Vagina (tissue), 2 donors: ENCODE measurements around the gene CCDC7. TPM values are rescaled to one million over a fixed set of nuclear protein-coding genes. Genes with fewer than 3 reads are reported as not detected.

ENCODE experiments used
- DNase-seq, 2 donors: peaks; one replicate each; pipeline ENCODE4 v3.0.0-alpha.2; 2017; ENCODE audit errors: extremely low spot score in 2 of 2
- H3K27ac ChIP-seq: fragments of 200-600 bp; sonication (generic); one replicate; pipeline ENCODE4 v1.5.1; 2019
- H3K27me3 ChIP-seq: fragments of 200-600 bp; sonication (generic); one replicate; pipeline ENCODE4 v1.5.1; 2019
- H3K36me3 ChIP-seq, 2 donors: fragments of 200-600 bp; sonication (generic); one replicate each; pipeline ENCODE4 v1.5.1; 2017 to 2019
- H3K4me1 ChIP-seq: fragments of 200-600 bp; sonication (generic); one replicate; pipeline ENCODE4 v1.5.1; 2019
- H3K4me3 ChIP-seq, 2 donors: fragments of 200-600 bp; sonication (generic); 1 replicate in 1 of 2; 2 replicates in 1 of 2; pipeline ENCODE4 v1.5.1; 2016 to 2019
- H3K9me3 ChIP-seq: fragments of 200-600 bp; sonication (generic); one replicate; pipeline ENCODE4 v1.5.1; 2019
- POLR2A ChIP-seq, 2 donors: fragments of 450-650 bp; IDR thresholded peaks; one replicate each; pipeline ENCODE4 v1.6.1; 2017; ENCODE audit warnings: antibody characterized with exemption in 2 of 2, mild to moderate bottlenecking in 2 of 2, moderate library complexity in 2 of 2
- POLR2AphosphoS5 ChIP-seq, 2 donors: sonication (generic); formaldehyde crosslinking; IDR thresholded peaks; one replicate each; pipeline ENCODE4 v1.9.0; 2017; ENCODE audit warnings: antibody characterized with exemption in 2 of 2, mild to moderate bottlenecking in 2 of 2, low read depth in 1 of 2; ENCODE audit not compliant: insufficient read depth in 1 of 2
- intact Hi-C: fragments of 100-400 bp; cut with DNase I; formaldehyde crosslinking; loops from one replicate; pipeline ENCODE4 v1.15.1; 2023
- total RNA-seq: library from RNA; depleted of rRNA; stranded (reverse); fragments of >200 nt; gene quantifications from one replicate; pipeline ENCODE4 v1.2.3, GENCODE V29; 2016
- TF ChIP-seq, protein P1 (sequence below), 3 experiments: fragments of 450-650 bp in 2 of 3; fragments of 200-600 bp in 1 of 3; sonication (generic) in 1 of 3; IDR thresholded peaks; one replicate each; pipeline ENCODE4 v1.5.1; 2017 to 2019; ENCODE audit warnings: antibody characterized with exemption in 3 of 3, mild to moderate bottlenecking in 2 of 3, moderate library complexity in 2 of 3

CCDC7 gene
- total RNA-seq, 1 donor from 2014 or later: 22.8 TPM

- Histone ChIP-seq H3K4me1 (no peaks in the 10 kb centered on the region), H3K27me3 (no peaks in the 10 kb centered on the region), H3K27ac (no peak overlapping the region), H3K9me3 (no peaks in the 10 kb centered on the region), H3K4me3 (no peak overlapping the region), H3K36me3 (no peaks in the 10 kb centered on the region)
- intact Hi-C loops: no loop called here
- DNase-seq: no peak
- TF ChIP-seq POLR2AphosphoS5 (IDR thresholded peaks at IDR 0.05; ENCODE audit: insufficient read depth in 1 of 2, low read depth in 1 of 2) (no peak), POLR2A (IDR thresholded peaks at IDR 0.05) (no peak)
- TF ChIP-seq, protein P1, sequence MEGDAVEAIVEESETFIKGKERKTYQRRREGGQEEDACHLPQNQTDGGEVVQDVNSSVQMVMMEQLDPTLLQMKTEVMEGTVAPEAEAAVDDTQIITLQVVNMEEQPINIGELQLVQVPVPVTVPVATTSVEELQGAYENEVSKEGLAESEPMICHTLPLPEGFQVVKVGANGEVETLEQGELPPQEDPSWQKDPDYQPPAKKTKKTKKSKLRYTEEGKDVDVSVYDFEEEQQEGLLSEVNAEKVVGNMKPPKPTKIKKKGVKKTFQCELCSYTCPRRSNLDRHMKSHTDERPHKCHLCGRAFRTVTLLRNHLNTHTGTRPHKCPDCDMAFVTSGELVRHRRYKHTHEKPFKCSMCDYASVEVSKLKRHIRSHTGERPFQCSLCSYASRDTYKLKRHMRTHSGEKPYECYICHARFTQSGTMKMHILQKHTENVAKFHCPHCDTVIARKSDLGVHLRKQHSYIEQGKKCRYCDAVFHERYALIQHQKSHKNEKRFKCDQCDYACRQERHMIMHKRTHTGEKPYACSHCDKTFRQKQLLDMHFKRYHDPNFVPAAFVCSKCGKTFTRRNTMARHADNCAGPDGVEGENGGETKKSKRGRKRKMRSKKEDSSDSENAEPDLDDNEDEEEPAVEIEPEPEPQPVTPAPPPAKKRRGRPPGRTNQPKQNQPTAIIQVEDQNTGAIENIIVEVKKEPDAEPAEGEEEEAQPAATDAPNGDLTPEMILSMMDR (IDR thresholded peaks at IDR 0.05): no peak
Observed at GRCh38 chr10:32851301-32851700, 405.4 kb downstream of the CCDC7 start.

- Histone ChIP-seq H3K27ac (no peak overlapping the region), H3K9me3 (no peaks in the 10 kb centered on the region), H3K4me1 (no peaks in the 10 kb centered on the region), H3K27me3 (no peaks in the 10 kb centered on the region), H3K4me3 (no peak overlapping the region), H3K36me3 (no peaks in the 10 kb centered on the region)
- intact Hi-C loops: no loop called here
- TF ChIP-seq POLR2A (IDR thresholded peaks at IDR 0.05): no peak
- no peak for DNase-seq
Observed at GRCh38 chr10:32854435-32854834, 408.5 kb downstream of the CCDC7 start.

GRCh38 chr10:32865170-32865569 lies 419.2 kb downstream of the CCDC7 start:
- Histone ChIP-seq H3K9me3 (no peaks in the 10 kb centered on the region), H3K27me3 (no peaks in the 10 kb centered on the region), H3K36me3 (no peaks in the 10 kb centered on the region), H3K4me3 (no peak overlapping the region), H3K4me1 (no peaks in the 10 kb centered on the region), H3K27ac (no peak overlapping the region)
- intact Hi-C loops: no loop called here
- no peak for DNase-seq
- no peak for TF ChIP-seq POLR2A (IDR thresholded peaks at IDR 0.05)
- TF ChIP-seq, protein P1 (IDR thresholded peaks at IDR 0.05): no peak
- no peak for TF ChIP-seq POLR2AphosphoS5 (IDR thresholded peaks at IDR 0.05; ENCODE audit: insufficient read depth in 1 of 2, low read depth in 1 of 2)

DNA sequence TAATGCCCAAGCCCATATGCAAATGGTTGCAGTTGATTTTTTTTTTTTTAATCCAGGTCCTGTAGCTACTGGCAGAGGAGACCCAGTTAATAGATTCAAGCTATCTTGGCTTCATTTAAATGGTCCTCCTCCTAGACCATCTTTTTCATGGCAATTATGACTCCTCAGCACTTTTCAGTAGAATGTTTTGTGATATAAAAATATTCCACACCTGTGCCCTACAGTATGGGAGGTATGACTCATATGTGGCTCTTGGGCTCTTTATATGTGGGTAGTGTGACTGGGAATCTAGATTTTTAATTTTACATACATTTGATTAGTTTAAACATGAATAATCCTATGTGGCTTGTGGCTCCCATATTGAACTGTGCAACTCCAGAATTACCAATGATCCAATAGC lies 432.0 kb downstream of the CCDC7 start:
- H3K27me3 ChIP-seq: no peaks in the 10 kb centered on the region
- no peak overlapping the region for H3K4me3 ChIP-seq
- no peak for DNase-seq
- H3K9me3 ChIP-seq: no peaks in the 10 kb centered on the region
- no peak overlapping the region for H3K27ac ChIP-seq
- intact Hi-C loops: no loop called here
- no peak for TF ChIP-seq POLR2AphosphoS5 (IDR thresholded peaks at IDR 0.05; ENCODE audit: insufficient read depth in 1 of 2, low read depth in 1 of 2)
- TF ChIP-seq, protein P1 (IDR thresholded peaks at IDR 0.05): no peak
- TF ChIP-seq POLR2A (IDR thresholded peaks at IDR 0.05): no peak
- H3K36me3 ChIP-seq: no peaks in the 10 kb centered on the region
- H3K4me1 ChIP-seq: no peaks in the 10 kb centered on the region

DNA sequence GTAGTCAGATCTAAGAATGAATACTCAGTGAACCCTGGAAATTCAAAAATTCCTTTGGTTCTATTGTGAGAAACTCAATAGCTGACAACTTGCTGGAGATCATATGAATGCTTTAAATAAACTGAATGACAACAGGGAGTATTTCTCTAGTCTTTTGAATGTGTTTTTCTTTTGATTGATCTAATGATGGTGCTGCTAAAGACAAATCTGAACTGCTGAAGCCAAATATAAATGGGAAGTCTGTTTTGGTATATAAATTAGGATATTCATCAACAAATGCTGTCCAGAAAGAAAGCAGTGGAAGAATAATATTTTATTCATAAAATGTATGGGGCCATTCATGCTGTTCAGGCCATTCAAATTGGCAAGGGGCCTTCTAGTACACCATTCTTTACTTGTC lies 432.7 kb downstream of the CCDC7 start:
- Histone ChIP-seq H3K4me1 (no peaks in the 10 kb centered on the region), H3K27me3 (no peaks in the 10 kb centered on the region), H3K4me3 (no peak overlapping the region), H3K27ac (no peak overlapping the region), H3K9me3 (no peaks in the 10 kb centered on the region), H3K36me3 (no peaks in the 10 kb centered on the region)
- intact Hi-C loops: no loop called here
- no peak for TF ChIP-seq POLR2AphosphoS5 (IDR thresholded peaks at IDR 0.05; ENCODE audit: insufficient read depth in 1 of 2, low read depth in 1 of 2)
- TF ChIP-seq POLR2A (IDR thresholded peaks at IDR 0.05): no peak
- TF ChIP-seq, protein P1 (IDR thresholded peaks at IDR 0.05): no peak
- DNase-seq: no peak

DNA sequence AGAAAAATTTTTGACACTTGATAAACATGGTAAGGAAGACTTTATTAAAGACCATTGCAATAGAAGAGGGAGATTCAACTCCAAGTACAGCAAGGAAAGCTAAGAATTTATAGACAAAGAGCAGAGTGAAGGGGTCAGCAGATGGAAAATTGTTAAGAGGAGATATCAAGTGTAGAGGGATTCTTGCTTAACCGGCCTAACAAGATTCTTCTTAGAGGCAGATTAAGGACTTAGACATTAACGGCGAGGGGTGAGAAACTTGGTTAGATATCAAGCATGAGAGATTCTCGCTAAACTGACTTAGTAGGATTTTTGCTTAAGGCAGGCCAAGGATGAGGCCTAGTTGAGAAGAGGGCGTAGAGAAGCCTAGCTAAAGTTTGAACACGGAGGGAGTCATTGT lies 436.1 kb downstream of the CCDC7 start:
- Histone ChIP-seq H3K4me1 (no peaks in the 10 kb centered on the region), H3K27me3 (no peaks in the 10 kb centered on the region), H3K36me3 (no peaks in the 10 kb centered on the region), H3K27ac (no peak overlapping the region), H3K4me3 (no peak overlapping the region), H3K9me3 (no peaks in the 10 kb centered on the region)
- TF ChIP-seq, protein P1 (IDR thresholded peaks at IDR 0.05): no peak
- no peak for TF ChIP-seq POLR2AphosphoS5 (IDR thresholded peaks at IDR 0.05; ENCODE audit: insufficient read depth in 1 of 2, low read depth in 1 of 2)
- no peak for TF ChIP-seq POLR2A (IDR thresholded peaks at IDR 0.05)
- no peak for DNase-seq
- intact Hi-C loops: no loop called here
